SK-N-SH (cell line): Measurements from ENCODE around the gene ZNF697.

Experiments used
- EP300 ChIP-seq, 2 experiments: IDR thresholded peaks; 2 replicates each; pipeline versions ENCODE4 v1.4.0 to v1.6.1; 2012; ENCODE audit warnings: borderline replicate concordance in 1 of 2, low read depth in 1 of 2, low read length in 1 of 2
- USF1 ChIP-seq: IDR thresholded peaks from 2 replicates; pipeline ENCODE4 v1.4.0; 2012; ENCODE audit warnings: low read depth, borderline replicate concordance
- TF ChIP-seq, protein P1 (sequence below): IDR thresholded peaks from 2 replicates; pipeline ENCODE4 v1.4.0; 2012; ENCODE audit warnings: low read depth, borderline replicate concordance

DNA sequence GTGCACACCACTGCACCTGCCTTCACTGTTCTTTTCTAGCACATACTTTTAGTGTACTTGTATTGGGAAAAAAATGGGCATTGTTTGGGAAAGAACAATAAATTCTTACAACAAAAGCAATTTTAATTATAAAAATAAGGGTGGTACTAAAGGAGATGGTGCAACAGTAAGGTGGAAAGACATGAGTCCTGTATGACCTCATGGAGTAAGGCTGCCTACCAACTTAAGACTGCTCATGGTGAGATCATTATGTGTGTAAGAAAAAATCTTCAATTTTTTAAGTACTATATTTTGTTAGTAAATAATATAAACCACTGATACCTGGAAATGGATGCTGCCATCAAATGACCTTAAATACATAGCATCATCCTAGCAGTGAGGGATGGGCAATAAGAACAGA lies 34.1 kb upstream of the ZNF697 start:
- no peak for TF ChIP-seq USF1
- no peak for TF ChIP-seq EP300 (IDR thresholded peaks at IDR 0.05; ENCODE audit: borderline replicate concordance in 1 of 2, low read depth in 1 of 2, low read length in 1 of 2)
- TF ChIP-seq, protein P1, sequence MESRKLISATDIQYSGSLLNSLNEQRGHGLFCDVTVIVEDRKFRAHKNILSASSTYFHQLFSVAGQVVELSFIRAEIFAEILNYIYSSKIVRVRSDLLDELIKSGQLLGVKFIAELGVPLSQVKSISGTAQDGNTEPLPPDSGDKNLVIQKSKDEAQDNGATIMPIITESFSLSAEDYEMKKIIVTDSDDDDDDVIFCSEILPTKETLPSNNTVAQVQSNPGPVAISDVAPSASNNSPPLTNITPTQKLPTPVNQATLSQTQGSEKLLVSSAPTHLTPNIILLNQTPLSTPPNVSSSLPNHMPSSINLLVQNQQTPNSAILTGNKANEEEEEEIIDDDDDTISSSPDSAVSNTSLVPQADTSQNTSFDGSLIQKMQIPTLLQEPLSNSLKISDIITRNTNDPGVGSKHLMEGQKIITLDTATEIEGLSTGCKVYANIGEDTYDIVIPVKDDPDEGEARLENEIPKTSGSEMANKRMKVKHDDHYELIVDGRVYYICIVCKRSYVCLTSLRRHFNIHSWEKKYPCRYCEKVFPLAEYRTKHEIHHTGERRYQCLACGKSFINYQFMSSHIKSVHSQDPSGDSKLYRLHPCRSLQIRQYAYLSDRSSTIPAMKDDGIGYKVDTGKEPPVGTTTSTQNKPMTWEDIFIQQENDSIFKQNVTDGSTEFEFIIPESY, result no peak
